Sigmoid colon (tissue), 4 donors: ENCODE data around the gene UROD.

Experiments used
- CTCF ChIP-seq, 4 experiments: fragments of 450-650 bp in 3 of 4; fragments of 200-600 bp in 1 of 4; IDR thresholded peaks; one replicate each; pipeline ENCODE4 v1.5.1; 2016 to 2019; ENCODE audit warnings: antibody characterized with exemption in 4 of 4, mild to moderate bottlenecking in 3 of 4, moderate library complexity in 2 of 4
- POLR2A ChIP-seq, 2 donors: fragments of 450-650 bp; IDR thresholded peaks; one replicate each; pipeline ENCODE4 v1.6.1; 2016; ENCODE audit warnings: antibody characterized with exemption in 2 of 2, mild to moderate bottlenecking in 2 of 2, moderate library complexity in 2 of 2
- POLR2AphosphoS5 ChIP-seq, 4 donors: sonication (generic); formaldehyde crosslinking; IDR thresholded peaks; one replicate each; pipeline ENCODE4 v1.6.1; 2017; ENCODE audit warnings: antibody characterized with exemption in 4 of 4

GRCh38 chr1:45023663-45024062 lies 11.6 kb downstream of the UROD start:
- no peak for TF ChIP-seq CTCF (IDR thresholded peaks at IDR 0.05)
- no peak for TF ChIP-seq POLR2A (IDR thresholded peaks at IDR 0.05)
- TF ChIP-seq POLR2AphosphoS5 (IDR thresholded peaks at IDR 0.05) = no peak
